ENCODE data around the gene GTF2A2. TPM values are rescaled to one million over a fixed set of nuclear protein-coding genes. Genes with fewer than 3 reads are reported as not detected.

GTF2A2 gene
- total RNA-seq, 1 experiment from 2014 or later: 129 TPM

DNA sequence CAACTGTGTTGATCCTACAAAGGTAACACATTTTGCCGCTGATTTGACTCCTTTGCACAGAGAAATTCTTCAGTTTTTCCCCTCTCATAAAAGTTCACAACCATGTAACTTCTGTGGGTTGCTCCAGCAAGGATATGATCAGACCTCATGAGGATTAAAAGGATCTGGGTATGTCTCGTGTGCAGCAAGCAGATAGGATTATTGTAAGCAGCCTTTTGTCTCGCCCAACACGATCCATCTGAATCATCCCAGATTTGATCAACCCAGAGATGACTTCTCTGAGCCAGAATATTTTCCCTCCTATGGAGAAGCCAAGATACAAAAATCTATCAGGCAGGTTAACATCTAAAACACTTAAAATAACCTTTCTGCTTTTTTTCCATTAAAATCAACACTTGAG, 44.6 kb upstream of the GTF2A2 start:
- TF ChIP-seq ZNF263 (CRISPR knock-in tag; IDR thresholded peaks at IDR 0.05; ENCODE audit: low read depth) (no peak), JUN (CRISPR knock-in tag; IDR thresholded peaks at IDR 0.05) (no peak), GRHL2 (CRISPR knock-in tag; IDR thresholded peaks at IDR 0.05; ENCODE audit: insufficient replicate concordance, severe bottlenecking) (no peak), TEAD4 (CRISPR knock-in tag; IDR thresholded peaks at IDR 0.05) (no peak), ZBTB21 (CRISPR knock-in tag; IDR thresholded peaks at IDR 0.05; ENCODE audit: borderline replicate concordance) (no peak), SMAD3 (CRISPR knock-in tag; IDR thresholded peaks at IDR 0.05; ENCODE audit: borderline replicate concordance) (no peak), E2F4 (CRISPR knock-in tag; IDR thresholded peaks at IDR 0.05; ENCODE audit: borderline replicate concordance, low read depth) (no peak), MYBL2 (CRISPR knock-in tag; IDR thresholded peaks at IDR 0.05) (no peak), NFE2L1 (CRISPR knock-in tag; IDR thresholded peaks at IDR 0.05) (no peak)
- TF ChIP-seq, protein P1, sequence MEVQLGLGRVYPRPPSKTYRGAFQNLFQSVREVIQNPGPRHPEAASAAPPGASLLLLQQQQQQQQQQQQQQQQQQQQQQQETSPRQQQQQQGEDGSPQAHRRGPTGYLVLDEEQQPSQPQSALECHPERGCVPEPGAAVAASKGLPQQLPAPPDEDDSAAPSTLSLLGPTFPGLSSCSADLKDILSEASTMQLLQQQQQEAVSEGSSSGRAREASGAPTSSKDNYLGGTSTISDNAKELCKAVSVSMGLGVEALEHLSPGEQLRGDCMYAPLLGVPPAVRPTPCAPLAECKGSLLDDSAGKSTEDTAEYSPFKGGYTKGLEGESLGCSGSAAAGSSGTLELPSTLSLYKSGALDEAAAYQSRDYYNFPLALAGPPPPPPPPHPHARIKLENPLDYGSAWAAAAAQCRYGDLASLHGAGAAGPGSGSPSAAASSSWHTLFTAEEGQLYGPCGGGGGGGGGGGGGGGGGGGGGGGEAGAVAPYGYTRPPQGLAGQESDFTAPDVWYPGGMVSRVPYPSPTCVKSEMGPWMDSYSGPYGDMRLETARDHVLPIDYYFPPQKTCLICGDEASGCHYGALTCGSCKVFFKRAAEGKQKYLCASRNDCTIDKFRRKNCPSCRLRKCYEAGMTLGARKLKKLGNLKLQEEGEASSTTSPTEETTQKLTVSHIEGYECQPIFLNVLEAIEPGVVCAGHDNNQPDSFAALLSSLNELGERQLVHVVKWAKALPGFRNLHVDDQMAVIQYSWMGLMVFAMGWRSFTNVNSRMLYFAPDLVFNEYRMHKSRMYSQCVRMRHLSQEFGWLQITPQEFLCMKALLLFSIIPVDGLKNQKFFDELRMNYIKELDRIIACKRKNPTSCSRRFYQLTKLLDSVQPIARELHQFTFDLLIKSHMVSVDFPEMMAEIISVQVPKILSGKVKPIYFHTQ (CRISPR knock-in tag; IDR thresholded peaks at IDR 0.05): no peak
- TF ChIP-seq, protein P2, sequence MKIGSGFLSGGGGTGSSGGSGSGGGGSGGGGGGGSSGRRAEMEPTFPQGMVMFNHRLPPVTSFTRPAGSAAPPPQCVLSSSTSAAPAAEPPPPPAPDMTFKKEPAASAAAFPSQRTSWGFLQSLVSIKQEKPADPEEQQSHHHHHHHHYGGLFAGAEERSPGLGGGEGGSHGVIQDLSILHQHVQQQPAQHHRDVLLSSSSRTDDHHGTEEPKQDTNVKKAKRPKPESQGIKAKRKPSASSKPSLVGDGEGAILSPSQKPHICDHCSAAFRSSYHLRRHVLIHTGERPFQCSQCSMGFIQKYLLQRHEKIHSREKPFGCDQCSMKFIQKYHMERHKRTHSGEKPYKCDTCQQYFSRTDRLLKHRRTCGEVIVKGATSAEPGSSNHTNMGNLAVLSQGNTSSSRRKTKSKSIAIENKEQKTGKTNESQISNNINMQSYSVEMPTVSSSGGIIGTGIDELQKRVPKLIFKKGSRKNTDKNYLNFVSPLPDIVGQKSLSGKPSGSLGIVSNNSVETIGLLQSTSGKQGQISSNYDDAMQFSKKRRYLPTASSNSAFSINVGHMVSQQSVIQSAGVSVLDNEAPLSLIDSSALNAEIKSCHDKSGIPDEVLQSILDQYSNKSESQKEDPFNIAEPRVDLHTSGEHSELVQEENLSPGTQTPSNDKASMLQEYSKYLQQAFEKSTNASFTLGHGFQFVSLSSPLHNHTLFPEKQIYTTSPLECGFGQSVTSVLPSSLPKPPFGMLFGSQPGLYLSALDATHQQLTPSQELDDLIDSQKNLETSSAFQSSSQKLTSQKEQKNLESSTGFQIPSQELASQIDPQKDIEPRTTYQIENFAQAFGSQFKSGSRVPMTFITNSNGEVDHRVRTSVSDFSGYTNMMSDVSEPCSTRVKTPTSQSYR (CRISPR knock-in tag; IDR thresholded peaks at IDR 0.05): no peak
- ChIA-PET CTCF (no interaction called here), POLR2A (no interaction called here)
- no peaks in the 10 kb centered on the region for H3K36me3 Mint-ChIP-seq
- no peak overlapping the region for H3K4me3 Mint-ChIP-seq
- ATAC-seq: no peak
- H3K27me3 Mint-ChIP-seq (ENCODE audit: low read depth): peaks cover 3% of the 10 kb centered on the region; the same call in 1 of the 2 replicates
- H3K4me1 Mint-ChIP-seq: no peaks in the 10 kb centered on the region; the same call in 1 of the 2 replicates
- DNase-seq (ENCODE audit: low spot score): no peak
- H3K27ac Mint-ChIP-seq: no peak overlapping the region
- H3K9me3 Mint-ChIP-seq: no peaks in the 10 kb centered on the region

DNA sequence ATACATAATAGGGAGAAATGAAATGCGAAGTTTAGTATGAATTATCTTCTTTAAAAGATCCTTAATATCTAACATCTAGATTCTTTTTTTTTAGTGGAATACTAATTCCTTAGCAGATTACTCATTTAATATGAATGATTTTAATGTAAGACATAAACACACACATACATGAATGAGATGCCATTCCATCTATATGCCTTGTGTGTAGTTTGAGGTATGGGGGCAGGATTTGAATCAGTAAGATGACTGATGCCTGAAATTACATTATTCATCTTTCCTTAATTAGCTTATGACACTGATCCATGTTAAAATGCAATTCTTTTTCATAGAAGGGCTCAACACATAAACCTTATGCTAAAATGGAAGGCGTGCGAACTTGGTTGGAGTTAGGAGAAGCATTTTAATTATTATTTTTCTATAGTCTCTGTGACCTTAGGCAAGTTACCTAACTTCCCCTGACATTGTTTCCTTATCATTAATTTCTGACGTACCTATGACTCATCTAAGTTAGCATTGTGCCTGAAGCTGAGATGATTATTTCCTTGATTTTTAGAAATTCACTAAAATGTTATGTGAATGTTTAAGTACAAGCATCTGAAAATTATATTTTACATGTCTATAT, 42.6 kb upstream of the GTF2A2 start:
- Mint-ChIP-seq H3K27me3 (ENCODE audit: low read depth) (peaks cover 19% of the 10 kb centered on the region), H3K4me1 (no peaks in the 10 kb centered on the region; the same call in 1 of the 2 replicates), H3K27ac (no peak overlapping the region), H3K36me3 (no peaks in the 10 kb centered on the region), H3K4me3 (no peak overlapping the region), H3K9me3 (no peaks in the 10 kb centered on the region)
- ChIA-PET POLR2A (no interaction called here), CTCF (no interaction called here)
- ATAC-seq: no peak
- DNase-seq (ENCODE audit: low spot score): no peak
- no peak for TF ChIP-seq PRRX2 (CRISPR knock-in tag; IDR thresholded peaks at IDR 0.05)
- TF ChIP-seq ESRRA (CRISPR knock-in tag; IDR thresholded peaks at IDR 0.05; ENCODE audit: borderline replicate concordance): no peak
- no peak for TF ChIP-seq E2F4 (CRISPR knock-in tag; IDR thresholded peaks at IDR 0.05; ENCODE audit: borderline replicate concordance, low read depth)
- TF ChIP-seq ZNF423 (CRISPR knock-in tag; IDR thresholded peaks at IDR 0.05): no peak
- TF ChIP-seq FOXK1 (CRISPR knock-in tag; IDR thresholded peaks at IDR 0.05): no peak
- no peak for TF ChIP-seq SMAD3 (CRISPR knock-in tag; IDR thresholded peaks at IDR 0.05; ENCODE audit: borderline replicate concordance)
- TF ChIP-seq USF1 (CRISPR knock-in tag; IDR thresholded peaks at IDR 0.05): no peak
- TF ChIP-seq MXD4 (CRISPR knock-in tag; IDR thresholded peaks at IDR 0.05; ENCODE audit: borderline replicate concordance): no peak
- TF ChIP-seq, protein P3, sequence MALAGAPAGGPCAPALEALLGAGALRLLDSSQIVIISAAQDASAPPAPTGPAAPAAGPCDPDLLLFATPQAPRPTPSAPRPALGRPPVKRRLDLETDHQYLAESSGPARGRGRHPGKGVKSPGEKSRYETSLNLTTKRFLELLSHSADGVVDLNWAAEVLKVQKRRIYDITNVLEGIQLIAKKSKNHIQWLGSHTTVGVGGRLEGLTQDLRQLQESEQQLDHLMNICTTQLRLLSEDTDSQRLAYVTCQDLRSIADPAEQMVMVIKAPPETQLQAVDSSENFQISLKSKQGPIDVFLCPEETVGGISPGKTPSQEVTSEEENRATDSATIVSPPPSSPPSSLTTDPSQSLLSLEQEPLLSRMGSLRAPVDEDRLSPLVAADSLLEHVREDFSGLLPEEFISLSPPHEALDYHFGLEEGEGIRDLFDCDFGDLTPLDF (CRISPR knock-in tag; IDR thresholded peaks at IDR 0.05): no peak
- TF ChIP-seq, protein P4, sequence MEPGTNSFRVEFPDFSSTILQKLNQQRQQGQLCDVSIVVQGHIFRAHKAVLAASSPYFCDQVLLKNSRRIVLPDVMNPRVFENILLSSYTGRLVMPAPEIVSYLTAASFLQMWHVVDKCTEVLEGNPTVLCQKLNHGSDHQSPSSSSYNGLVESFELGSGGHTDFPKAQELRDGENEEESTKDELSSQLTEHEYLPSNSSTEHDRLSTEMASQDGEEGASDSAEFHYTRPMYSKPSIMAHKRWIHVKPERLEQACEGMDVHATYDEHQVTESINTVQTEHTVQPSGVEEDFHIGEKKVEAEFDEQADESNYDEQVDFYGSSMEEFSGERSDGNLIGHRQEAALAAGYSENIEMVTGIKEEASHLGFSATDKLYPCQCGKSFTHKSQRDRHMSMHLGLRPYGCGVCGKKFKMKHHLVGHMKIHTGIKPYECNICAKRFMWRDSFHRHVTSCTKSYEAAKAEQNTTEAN (CRISPR knock-in tag; IDR thresholded peaks at IDR 0.05): no peak

Data from WTC11 (cell line).